GM18511 (cell line): ENCODE data around the gene ENPP4.
"Not testable (repeated sequence)": the region's sequence is repeated elsewhere in the genome, so short reads cannot be mapped to it uniquely, and the experiment has no call there.

Source experiments
- ATAC-seq: cut with Tn5 transposase; IDR thresholded peaks from one replicate; pipeline ENCODE4 v1.9.1; 2021; ENCODE audit warnings: mild to moderate bottlenecking, moderate library complexity; ENCODE audit not compliant: unreplicated experiment

ENPP4 gene

DNA sequence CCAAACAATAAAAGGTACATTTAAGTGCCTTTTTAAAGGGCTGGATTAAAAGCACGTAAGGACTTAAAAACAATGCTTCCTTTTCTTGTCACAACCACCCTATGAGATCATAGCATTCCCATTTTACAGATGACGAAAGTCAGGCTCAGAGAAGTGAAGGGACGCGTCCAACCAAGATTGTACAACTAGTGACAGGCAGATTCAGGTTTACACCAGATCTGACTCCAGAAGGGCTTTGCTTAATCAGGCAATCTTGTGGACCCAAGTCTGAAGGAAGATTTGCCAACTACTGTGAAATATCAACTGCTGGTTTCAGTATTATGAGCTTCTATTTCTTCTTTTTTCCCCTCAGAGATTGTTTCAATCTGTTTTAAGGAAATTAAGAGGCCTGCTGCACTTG, 877 bp downstream of the ENPP4 start:
- ATAC-seq: no peak

DNA sequence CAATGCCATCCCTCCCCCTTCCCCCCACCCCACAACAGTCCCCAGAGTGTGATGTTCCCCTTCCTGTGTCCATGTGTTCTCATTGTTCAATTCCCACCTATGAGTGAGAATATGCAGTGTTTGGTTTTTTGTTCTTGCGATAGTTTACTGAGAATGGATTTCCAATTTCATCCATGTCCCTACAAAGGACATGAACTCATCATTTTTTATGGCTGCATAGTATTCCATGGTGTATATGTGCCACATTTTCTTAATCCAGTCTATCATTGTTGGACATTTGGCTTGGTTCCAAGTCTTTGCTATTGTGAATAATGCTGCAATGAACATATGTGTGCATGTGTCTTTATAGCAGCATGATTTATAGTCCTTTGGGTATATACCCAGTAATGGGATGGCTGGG, 1.5 kb downstream of the ENPP4 start:
- ATAC-seq: not testable (repeated sequence)

DNA sequence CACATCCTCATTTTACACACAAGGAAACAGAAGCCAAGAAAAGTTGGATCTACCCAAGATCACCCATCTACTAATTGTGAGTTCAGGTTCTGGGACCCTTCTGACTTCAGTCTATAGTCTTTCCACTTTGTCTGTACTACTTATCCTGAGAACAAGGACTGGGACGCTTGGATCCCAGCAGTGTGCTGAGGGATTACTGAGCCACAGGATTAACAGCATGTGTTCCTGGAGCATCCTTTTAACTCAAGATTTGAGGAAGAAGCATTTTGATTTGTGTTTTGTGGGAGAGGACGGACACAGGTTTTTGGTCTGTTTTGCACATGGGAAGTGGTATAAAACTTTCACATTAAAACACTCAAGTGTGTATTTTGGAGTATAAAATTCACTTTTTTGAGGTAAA, 4.4 kb downstream of the ENPP4 start:
- ATAC-seq: no peak

DNA sequence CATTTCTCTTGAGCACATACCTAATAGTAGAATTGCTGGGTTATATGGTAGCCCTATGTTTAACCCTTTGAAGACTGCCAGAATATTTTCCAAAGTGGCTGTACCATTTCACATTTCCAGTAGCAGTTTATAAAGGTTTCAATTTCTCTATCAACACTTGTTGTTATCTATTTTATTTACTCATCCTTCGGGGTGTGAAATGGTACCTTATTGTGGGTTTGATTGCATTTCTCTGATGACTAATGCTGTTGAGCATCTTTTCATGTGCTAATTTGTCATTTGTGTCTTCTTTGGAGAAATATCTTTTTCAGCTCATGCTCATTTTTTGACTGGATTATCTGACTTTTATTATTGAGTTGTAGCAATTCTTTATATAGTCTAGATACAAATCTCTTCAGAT, 5.4 kb downstream of the ENPP4 start:
- ATAC-seq: no peak

DNA sequence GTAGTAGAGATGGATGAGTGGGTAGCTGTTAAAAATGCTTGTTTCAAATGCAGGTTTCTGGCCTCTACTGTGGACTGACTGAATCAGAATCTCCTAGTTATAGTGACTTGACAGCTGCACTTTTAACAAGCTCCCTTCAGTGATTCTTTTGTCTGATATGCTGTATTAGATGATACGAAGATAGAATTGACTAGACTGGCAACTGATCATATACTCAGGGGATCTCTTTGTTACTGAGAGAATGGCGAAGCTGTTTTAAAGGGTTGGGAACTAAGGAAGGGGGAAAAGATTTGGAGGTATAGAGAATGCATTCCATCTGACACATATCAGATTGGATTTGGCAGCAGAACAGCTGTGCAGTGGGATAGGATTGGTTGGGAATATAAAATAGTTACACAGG, 7.0 kb downstream of the ENPP4 start:
- no peak for ATAC-seq

DNA sequence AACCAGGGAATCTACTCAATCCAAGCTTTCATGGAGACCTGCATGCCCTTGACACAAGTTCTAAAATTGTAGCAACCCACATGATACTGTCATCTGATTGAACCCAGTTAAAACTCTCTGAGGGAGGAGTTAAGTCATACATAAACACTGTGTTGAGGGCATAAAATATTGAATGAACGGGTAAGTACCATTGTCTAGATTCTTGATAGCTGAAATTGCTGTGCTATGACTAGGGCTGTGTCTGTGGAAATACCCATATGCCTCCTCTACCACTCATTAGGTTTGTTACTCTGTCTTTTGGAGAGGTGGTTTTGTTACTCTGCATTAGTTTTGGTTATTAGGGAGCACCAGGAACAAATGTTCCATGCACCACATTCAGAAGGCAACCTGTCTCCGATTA, 7.6 kb downstream of the ENPP4 start:
- ATAC-seq: peak; percentile 55

DNA sequence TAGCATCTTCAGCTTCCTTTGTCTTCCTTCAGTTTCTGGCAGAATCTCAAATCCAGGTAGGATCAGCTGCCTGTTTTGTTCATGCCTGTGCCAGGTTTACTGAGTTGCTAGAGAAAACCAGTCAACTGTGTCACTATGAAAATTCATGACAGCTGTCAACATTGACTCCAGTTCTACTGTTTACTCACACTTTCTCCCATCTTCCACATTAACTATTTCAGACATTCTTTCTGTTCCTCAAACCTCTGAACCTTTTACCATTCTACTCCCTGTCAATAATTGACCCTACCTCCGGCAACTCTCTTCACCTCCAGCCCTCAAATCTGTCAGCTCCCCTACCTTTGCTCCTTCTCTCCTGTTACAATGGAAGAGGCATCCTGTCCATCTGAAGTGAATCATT, 8.5 kb downstream of the ENPP4 start:
- ATAC-seq: peak; percentile 84

DNA sequence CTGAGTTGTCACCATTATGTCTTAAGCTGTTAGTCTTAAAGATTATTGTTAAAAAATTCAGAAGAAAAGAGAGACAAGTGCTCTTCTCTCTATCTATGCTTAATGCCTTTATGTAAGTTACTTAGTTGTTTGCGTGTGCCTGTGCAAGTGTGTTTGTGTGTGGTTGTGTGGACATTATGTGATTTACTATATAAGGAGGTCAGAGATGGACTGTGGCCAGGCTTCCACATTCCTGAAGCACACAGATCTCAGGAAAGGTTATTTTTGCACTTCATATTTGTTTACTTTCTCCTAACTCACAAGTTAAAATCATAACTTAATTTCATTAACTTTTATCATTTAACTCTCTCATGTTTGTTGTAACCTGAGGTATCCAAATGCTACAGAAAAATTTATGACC, 14.5 kb downstream of the ENPP4 start:
- no peak for ATAC-seq

DNA sequence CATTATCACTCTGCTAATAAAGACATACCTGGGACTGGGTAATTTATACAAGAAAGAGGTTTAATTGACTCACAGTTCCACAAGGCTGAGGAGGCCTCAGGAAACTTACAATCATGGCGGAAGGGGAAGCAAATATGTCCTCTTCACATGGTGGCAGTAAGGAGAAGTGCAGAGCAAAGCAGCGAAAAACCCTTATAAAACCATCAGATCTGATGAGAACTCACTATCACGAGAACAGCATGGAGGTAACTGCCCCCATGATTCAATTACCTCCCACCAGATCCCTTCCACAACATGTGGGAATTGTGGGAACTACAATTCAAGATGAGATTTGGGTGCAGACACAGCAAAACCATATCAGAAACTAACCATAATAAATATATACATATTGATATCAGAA, 19.3 kb downstream of the ENPP4 start:
- not testable (repeated sequence) for ATAC-seq

DNA sequence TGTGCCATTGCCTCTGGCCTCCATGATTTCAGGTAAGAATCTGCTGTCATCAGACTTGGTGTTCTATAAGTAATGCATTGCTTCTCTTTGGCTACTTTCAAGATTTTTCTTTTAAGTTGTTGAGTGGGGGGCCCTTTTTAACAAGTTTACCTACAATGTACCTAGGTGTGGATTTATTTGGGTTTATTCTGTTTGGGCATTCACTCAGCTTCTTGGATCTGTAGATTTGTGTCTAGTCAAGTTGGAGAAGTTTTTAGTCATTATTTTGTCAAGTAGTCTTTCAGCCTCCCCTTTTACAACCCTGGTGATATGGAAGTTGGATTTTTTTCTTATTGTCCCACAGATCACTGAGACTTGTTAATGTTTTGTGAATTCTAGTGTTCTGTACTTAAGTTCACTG, 26.9 kb downstream of the ENPP4 start:
- ATAC-seq: no peak

DNA sequence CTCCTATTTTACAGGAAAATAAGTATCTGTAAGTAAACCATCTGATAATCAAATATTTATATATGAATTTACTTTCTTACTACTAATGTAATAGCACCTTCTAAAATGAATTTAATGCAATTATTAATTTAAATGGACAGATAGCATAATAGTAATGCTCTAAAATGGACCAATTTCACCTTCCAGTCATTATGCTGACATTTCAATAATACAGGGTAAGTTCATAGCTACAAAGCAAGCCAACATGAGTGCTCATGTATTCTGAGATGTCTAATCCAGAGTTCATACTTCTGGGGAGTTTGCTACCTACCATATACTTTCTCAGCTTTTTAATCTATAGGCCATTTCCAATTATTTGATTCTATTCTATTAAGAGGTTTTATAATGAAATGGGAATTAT, 29.4 kb downstream of the ENPP4 start:
- ATAC-seq: no peak

DNA sequence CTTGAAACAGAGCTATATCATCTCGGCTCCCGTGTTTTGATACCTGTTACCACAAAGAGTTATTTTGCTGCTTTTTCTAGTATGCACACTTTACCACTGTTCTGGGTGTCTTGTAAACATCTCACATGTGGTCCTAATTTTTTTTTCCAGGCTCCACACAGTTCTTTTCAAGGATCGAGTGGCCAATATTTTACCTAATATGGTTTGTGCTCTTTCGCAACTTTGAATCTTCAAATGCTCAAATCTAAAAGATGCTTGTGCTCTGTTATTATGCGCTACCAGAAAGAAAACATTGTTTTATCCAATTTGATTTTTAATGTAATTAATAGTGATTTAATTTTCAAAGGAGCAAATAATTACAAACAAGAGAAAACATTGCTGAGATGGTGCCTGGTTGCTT, 30.3 kb downstream of the ENPP4 start:
- no peak for ATAC-seq

DNA sequence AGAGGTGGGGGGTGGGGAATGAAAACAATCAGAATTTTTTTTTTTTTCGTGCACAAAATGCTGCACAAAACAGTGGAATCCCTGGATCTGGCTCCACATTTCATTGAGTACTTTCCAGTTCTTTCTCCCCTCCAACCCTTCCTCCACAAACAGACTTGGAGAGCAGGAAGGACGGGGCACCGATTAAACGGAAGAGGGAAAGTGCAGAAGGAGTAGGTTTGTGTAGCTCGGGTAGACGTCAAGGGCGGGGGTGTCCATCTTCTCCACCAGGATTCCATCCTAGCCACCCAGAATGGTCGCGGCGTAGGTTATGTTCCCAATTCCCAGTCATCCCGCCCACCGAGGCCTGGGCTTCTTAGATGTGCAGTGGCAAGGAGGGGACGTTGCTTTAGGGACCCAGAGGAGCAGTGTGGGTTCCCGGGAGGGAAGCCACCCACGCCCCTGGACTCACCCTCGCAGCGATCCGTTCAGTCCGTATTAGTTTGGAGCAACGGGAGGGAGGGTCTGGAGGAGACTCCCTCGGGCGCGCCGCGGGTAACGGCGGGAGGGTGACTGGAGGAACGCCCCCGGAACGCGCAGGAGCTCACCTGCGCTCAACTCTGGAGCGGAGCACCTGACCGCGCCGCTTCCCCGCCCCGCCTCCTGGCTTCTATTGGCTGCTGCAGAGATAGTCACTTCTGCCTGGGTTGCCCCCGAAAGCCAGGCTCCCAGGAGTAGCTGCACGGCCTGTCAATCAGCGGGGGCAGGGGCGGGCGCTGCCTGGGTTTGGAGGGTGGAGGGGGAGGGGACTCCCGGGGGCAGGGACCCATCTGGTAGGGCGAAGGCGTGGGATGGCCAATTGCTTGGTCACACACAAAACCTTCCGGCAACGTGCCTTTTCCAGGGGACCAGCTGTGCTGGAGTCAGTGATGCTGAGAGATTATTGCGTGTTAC, 40.8 kb downstream of the ENPP4 start, which contains the start of gene ENPP5:
TSS of gene ENPP5 (minus strand) at position 624 of the 933 bp plus-strand sequence. CDS start 2,718 bp downstream, outside the sequence.
- ATAC-seq: peak; percentile 90

DNA sequence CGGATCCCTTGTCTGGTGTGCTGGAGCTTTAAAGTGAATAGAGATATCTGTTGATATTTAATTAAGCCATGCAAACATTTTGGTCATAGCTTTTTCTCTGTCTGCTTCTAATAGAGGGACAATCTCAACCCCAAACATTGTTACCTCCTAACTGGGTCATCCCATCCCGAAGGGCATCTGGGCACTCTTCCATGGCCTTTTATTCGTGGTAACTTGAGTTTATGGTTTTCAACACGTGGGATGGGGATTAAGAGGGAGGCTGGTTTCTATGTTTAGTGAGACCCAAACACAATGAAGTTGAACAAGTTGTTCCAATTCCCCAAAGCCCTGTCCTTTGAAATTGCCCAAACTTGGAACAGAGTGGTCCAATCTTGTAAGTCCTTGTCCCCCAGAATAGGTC, 42.4 kb downstream of the ENPP4 start:
- ATAC-seq: no peak

DNA sequence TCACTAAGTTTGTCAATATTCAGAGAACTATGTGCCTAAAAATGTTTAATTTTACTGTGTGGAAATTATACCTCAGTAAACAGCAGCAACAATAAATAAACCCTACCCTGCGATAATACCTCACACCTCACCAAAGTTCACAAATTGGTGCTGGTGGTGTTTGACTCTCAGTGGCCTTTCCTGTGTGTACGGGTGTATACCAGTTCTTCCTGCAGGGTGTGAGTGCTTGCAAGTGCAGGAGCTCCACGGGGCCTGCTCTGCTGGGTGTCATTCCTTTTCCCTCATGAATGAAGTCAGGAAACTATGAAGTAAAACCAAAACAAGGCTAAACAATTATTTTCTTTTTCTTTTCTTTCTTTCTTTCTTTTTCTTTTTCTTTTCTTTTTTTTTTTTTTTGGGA, 45.1 kb downstream of the ENPP4 start:
- ATAC-seq: no peak

DNA sequence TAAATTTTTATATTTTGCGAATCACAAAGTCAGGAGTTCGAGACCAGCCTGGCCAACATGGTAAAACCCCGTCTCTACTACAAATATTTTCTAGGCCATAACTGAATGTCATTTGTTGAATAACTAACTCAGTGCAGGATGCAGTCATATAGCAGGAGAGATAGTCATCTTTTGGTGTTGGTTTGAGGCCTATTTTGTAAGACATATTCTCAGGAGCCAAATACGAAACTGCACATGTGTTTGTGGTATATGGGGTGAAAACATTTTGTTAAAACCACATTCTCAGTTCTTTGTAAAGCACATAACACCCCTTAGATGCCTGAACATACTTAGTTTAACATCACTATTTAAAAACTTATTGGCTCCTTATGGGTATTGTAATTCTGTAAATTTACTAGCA, 45.7 kb downstream of the ENPP4 start:
- peak; percentile 75 for ATAC-seq

DNA sequence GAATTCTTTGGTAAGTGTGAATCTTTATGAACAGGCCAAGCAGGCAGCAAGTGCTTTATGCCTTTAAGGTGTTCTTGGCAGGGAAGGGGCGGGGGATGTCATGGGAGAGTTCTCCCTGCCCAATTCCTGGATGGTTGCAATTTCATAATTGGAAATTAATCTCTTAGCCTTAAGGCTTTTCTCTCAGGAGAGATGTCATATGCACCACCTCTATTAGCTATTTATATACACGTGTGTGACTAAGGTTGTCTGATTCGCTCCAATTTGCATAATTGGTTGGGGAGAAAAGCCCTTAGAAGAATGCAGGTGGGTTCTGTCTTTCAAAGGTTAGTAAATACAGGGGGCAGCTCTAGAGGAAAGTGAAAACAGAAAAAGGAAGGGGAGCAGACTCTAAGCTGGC, 46.2 kb downstream of the ENPP4 start:
- peak; percentile 61 for ATAC-seq

DNA sequence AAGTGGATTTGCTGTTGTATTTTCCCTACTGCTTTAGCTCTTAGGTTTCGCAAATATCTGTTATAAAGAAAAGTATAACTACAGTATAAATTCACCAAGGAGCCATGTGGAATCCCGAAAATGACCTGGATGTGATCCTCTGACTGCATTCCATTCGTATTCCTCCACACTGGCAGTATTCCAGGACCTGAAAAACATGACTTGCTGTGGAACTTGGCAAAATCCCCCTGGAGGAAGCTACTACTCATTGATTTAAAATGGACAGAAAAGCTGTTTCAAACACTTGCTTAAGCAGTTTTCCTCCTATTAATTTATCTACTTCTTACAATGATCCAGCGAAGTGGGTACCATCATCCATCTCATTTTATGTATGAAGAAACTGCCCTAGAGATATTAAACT, 54.3 kb downstream of the ENPP4 start:
- no peak for ATAC-seq

DNA sequence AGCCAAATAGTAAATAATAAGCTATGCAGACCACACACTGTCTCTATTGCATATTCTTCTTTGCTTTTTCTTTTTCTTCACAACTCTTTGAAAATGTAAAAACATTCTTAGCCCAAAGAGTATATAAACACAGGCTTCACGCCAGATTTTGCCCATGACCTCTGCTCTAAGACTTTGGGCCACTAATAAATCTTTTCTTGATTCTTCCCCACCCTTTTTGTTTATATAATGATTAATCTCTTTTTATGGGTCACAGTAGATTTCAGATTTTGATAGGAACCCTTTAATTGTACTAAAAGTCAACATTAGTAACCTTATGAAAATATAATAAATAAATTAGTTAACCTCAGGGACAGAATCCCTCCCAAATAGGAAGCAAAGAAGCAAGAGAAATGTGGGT, 56.8 kb downstream of the ENPP4 start:
- no peak for ATAC-seq

DNA sequence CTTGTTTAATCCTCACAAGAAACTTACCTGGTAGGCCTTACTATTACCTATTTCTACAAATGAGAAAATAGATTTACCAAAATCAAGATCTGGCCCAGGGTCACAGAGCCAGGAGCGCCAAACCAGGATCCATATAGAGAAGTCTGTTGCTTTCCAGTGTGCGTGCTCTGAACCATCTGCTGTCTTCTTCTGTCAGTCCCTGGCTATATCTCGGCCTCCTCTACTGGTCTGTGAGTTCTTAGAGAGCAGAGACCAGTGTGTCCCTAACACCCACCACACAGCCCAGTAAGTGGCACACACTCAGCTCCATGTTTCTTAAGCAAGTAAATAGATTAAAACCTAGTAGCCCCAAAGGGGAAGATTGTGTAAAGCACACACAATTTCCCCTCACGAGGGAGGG, 59.9 kb downstream of the ENPP4 start:
- no peak for ATAC-seq

DNA sequence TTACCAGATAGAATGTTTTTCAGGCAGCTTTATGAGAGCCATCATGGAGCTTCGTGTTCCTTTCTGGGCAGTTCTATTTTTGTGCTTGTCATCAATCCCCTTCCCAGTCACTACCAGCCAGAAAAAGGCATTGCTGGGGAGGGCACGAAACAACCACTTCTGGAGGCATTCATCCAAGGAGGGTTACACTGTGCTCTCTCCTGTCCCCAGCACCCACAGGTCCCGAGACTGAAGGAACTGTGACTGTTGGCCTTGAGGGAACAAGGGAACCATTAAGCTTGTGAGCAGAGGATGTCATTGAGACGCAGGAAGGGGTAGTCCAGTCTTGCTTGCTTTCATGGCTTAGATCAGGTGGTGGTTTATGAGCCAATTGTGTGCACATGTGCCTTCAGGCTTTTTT, 61.1 kb downstream of the ENPP4 start:
- no peak for ATAC-seq

DNA sequence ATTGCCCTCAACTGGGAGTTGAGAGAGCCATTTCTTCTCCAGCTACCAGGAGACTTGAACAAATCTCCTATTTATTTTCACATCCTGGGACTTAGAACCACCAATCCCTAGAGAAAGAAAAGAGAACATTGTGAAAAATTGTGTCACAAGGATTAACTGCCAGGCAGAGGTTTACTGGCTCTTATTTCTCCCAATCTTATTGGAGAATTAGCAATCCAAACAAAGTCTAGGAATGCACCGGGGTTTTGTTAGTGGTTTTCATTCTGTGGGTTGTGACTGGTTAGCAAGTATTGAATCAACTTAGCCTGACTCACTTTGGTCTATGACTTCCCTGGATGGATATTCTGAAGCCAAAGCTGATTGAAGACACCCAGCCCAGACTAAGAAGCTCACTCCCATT, 62.2 kb downstream of the ENPP4 start:
- ATAC-seq: no peak
